ENCODE results near the gene TMEM178B. TPM values are rescaled to one million over a fixed set of nuclear protein-coding genes. Genes with fewer than 3 reads are reported as not detected.

TMEM178B gene
- total RNA-seq, 2 experiments from 2014 or later: not detected

GRCh38 chr7:141071855-141072547, 1.9 kb upstream of the TMEM178B start:
- Mint-ChIP-seq H3K27me3 (peaks cover 48% of the 10 kb centered on the region), H3K9me3 (no peaks in the 10 kb centered on the region), H3K27ac (no peak overlapping the region), H3K36me3 (ENCODE audit: low read depth) (no peaks in the 10 kb centered on the region), H3K4me1 (ENCODE audit: low read depth) (peaks cover 20% of the 10 kb centered on the region), H3K4me3 (peak overlapping the region; percentile 81)
- TF ChIP-seq CTCF (IDR thresholded peaks at IDR 0.05): no peak
- intact Hi-C loops (cut with DNase I, micrococcal nuclease): loop anchor here in 1 of 2 experiments (5.0 kb wide), 1 partner anchor 460 kb away; no protein-coding TSS in a partner anchor
- no peak overlapping the region for H3K27ac ChIP-seq (ENCODE audit: low read depth in 1 of 2, low read length in 2 of 2)
- H3K4me1 ChIP-seq (ENCODE audit: insufficient read depth, low read length): peaks cover 35% of the 10 kb centered on the region
- POLR2A ChIA-PET: no interaction called here
- peak overlapping the region; percentile 56 for H3K4me3 ChIP-seq (ENCODE audit: low read length)
- CTCF ChIA-PET: no interaction called here
- ATAC-seq (ENCODE audit: poor library complexity) (no peak), DNase-seq (peak in 1 of 14 experiments; percentile 9)
- H3K27me3 ChIP-seq (ENCODE audit: control insufficient read depth in 1 of 2, insufficient read depth in 2 of 2, low read length in 2 of 2): peaks cover 43 to 52% of the 10 kb centered on the region in 2 experiments
- H3K9me3 ChIP-seq (ENCODE audit: control insufficient read depth in 1 of 2, insufficient read depth in 1 of 2, low read length in 2 of 2): peaks cover 0 to 16% of the 10 kb centered on the region in 2 experiments
- H3K36me3 ChIP-seq (ENCODE audit: insufficient read depth, low read length): no peaks in the 10 kb centered on the region

GRCh38 chr7:141072548-141073172, 1.2 kb upstream of the TMEM178B start:
- TF ChIP-seq CTCF (IDR thresholded peaks at IDR 0.05): no peak
- peaks cover 0 to 16% of the 10 kb centered on the region in 2 experiments for H3K9me3 ChIP-seq (ENCODE audit: control insufficient read depth in 1 of 2, insufficient read depth in 1 of 2, low read length in 2 of 2)
- peaks cover 48% of the 10 kb centered on the region for H3K27me3 Mint-ChIP-seq
- H3K4me1 Mint-ChIP-seq (ENCODE audit: low read depth): peaks cover 20% of the 10 kb centered on the region
- no peak overlapping the region for H3K27ac ChIP-seq (ENCODE audit: low read depth in 1 of 2, low read length in 2 of 2)
- peak overlapping the region; percentile 56 for H3K4me3 ChIP-seq (ENCODE audit: low read length)
- peaks cover 35% of the 10 kb centered on the region for H3K4me1 ChIP-seq (ENCODE audit: insufficient read depth, low read length)
- peak in 5 of 14 experiments; percentile 3 to 45 (median 34) for DNase-seq
- H3K4me3 Mint-ChIP-seq: peak overlapping the region; percentile 81
- ChIA-PET CTCF (no interaction called here), POLR2A (no interaction called here)
- H3K27ac Mint-ChIP-seq: no peak overlapping the region
- intact Hi-C loops (cut with DNase I, micrococcal nuclease): loop anchor here in 1 of 2 experiments (5.0 kb wide), 1 partner anchor 460 kb away; no protein-coding TSS in a partner anchor
- peaks cover 43 to 58% of the 10 kb centered on the region in 2 experiments for H3K27me3 ChIP-seq (ENCODE audit: control insufficient read depth in 1 of 2, insufficient read depth in 2 of 2, low read length in 2 of 2)
- H3K36me3 Mint-ChIP-seq (ENCODE audit: low read depth): no peaks in the 10 kb centered on the region
- H3K9me3 Mint-ChIP-seq: no peaks in the 10 kb centered on the region
- ATAC-seq (ENCODE audit: poor library complexity): peak; percentile 34
- no peaks in the 10 kb centered on the region for H3K36me3 ChIP-seq (ENCODE audit: insufficient read depth, low read length)

GRCh38 chr7:141073173-141073640, 657 bp upstream of the TMEM178B start:
- Histone ChIP-seq H3K4me3 (ENCODE audit: low read length) (peak overlapping the region; percentile 56), H3K9me3 (ENCODE audit: control insufficient read depth in 1 of 2, insufficient read depth in 1 of 2, low read length in 2 of 2) (peaks cover 0 to 16% of the 10 kb centered on the region in 2 experiments), H3K27me3 (ENCODE audit: control insufficient read depth in 1 of 2, insufficient read depth in 2 of 2, low read length in 2 of 2) (peaks cover 43 to 60% of the 10 kb centered on the region in 2 experiments), H3K4me1 (ENCODE audit: insufficient read depth, low read length) (peaks cover 35% of the 10 kb centered on the region), H3K27ac (ENCODE audit: low read depth in 1 of 2, low read length in 2 of 2) (no peak overlapping the region), H3K36me3 (ENCODE audit: insufficient read depth, low read length) (no peaks in the 10 kb centered on the region)
- H3K4me3 Mint-ChIP-seq: no peak overlapping the region
- no peak overlapping the region for H3K27ac Mint-ChIP-seq
- intact Hi-C loops (cut with DNase I, micrococcal nuclease): loop anchor here in 1 of 2 experiments (5.0 kb wide), 1 partner anchor 459 kb away; no protein-coding TSS in a partner anchor
- H3K4me1 Mint-ChIP-seq (ENCODE audit: low read depth): peaks cover 20% of the 10 kb centered on the region
- peaks cover 47% of the 10 kb centered on the region for H3K27me3 Mint-ChIP-seq
- ChIA-PET CTCF (no interaction called here), POLR2A (no interaction called here)
- no peak for TF ChIP-seq CTCF (IDR thresholded peaks at IDR 0.05)
- ATAC-seq (ENCODE audit: poor library complexity): no peak
- H3K9me3 Mint-ChIP-seq: no peaks in the 10 kb centered on the region
- H3K36me3 Mint-ChIP-seq (ENCODE audit: low read depth): no peaks in the 10 kb centered on the region
- peak in 4 of 14 experiments; percentile 7 to 52 (median 42) for DNase-seq

Data from CD4-positive, alpha-beta T cell (primary cell).